ENCODE results near the gene LIMD2.
"Not testable (repeated sequence)": the region's sequence is repeated elsewhere in the genome, so short reads cannot be mapped to it uniquely, and the experiment has no call there.

Gene LIMD2

DNA sequence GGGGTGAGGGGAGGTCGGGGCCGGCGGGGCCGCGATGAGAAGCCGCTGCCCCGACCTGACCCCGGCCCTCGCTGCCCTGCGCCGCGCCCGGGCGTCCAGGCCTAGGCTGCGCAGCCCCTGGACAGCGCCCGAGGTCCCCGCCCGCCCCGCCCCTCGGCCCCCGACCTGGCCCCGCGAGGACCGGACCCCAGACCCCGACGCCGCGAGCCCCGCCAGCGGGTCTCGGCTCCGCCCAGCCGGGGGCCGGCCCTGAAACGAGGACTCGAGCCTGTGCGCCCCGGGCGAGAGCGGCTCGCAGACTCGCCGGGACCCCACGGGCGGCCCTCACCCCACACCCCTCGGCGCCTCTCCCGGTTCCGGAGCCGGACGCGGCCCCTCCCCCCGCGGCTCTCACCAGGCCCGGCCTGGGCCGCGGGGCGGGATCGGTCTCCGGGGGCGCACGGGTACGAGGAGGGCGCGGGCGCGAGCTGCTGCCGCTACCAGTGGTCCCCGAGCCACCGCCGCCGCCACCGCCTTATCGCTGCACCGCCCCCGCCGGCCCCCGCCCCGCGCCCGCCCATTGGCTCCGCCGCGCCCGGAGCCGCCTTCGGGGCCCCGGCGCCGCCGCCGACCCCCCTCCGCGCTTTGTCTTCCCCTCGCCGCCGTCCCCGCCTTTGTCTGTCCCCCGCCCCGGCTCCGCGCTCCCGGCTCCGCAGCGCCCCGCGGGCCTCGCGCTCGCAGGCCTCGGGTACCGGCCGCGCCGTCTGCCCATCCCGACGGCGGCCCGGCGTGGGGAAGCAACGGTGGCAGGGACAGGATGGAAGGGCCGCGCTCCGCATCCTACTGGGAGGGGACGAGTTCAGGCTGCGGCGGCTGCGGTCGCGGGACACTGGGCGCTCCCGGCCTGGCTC is at the start of gene LIMD2:
Gene LIMD2, minus strand, starts transcription at position 488 of the 890 bp plus-strand sequence. CDS start 827 bp downstream, outside the sequence.
- DNase-seq, result peak; percentile 59

DNA sequence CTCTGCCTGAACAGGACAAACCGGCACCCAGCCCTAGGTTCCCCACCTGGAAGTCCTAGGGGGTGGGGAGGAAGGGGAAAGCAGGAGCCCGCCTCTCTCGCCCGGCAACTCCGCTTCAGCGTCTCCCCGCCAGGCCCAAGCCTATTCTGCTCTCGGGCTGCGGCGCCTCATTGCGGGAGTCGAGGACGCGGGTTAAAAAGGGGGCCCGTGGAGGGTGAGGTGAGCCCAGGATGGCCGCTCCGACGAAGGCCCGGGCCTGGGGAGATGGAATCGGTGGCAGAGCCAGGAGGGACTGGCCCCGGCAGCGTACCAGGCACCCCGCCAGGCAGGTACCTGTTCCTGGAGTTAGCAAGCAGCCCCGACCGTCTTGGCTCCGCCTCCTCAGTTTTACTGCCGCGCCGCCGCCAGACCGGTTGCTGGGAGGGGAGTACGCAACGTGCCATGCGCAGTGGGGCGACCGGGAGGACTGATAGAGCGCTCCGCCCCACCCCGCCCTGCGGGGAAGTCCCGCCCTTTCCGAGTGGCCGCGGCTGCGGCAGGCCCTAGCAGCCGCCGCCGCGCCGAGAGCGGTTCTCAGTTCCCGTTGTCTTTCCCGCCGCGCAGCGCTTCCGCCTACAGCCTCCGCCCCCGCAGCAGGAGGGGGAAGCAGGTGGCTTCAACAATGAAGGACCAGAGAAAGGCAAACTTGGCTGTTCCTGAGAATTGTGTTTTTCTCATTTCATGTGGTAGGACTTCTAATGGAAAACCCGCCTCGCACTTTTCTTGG is 41.7 kb upstream of the LIMD2 start, which contains the start of gene STRADA:
Gene STRADA, minus strand, starts transcription at position 392 of the 766 bp plus-strand sequence. CDS start 13,430 bp downstream, outside the sequence.
- DNase-seq, result peak; percentile 97

DNA sequence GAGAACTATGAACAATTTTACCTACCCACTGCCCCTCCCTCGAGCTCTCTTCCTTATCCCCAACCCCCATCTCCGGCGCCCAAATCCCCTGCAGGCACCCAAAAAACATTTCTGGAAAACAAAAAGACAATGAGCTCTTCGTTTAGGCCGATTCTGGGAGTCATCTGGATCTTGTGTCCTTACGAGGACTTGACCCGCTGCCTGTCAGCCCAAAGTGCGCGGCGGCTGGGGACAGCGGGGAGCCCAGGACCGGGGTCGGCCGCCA is 41.1 kb upstream of the LIMD2 start:
- DNase-seq, result no peak

DNA sequence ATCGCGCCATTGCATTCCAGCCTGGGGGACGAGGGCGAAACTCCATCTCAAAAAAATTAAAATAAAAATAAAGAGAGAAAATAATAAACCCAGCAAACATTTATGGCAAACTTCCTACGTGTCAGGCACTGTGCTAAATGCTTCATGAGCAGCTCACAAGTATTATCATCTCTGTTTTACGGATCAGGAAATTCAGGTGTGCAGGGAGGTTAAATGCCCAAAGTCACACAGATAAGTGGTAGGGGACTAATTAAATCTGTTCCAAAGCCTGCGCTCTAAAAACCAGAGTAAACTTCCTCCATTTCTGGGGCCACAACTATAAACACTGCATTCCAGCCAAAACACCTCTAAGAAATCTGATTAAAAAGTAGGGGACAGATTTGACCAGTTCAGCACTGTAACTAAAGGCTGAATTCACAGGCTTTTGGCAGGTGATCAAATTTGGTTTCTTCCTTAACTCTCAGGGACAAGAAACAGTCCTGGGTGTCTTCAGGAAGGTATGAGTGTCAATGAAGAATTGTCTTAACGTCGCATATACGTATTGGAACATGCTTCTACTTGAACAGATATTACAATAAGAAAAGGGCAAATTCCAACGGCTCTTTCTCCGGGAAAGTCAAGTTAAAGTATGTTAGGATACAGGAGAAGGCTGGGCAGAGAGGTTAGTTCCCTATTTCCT is 40.7 kb upstream of the LIMD2 start:
- no peak for DNase-seq

DNA sequence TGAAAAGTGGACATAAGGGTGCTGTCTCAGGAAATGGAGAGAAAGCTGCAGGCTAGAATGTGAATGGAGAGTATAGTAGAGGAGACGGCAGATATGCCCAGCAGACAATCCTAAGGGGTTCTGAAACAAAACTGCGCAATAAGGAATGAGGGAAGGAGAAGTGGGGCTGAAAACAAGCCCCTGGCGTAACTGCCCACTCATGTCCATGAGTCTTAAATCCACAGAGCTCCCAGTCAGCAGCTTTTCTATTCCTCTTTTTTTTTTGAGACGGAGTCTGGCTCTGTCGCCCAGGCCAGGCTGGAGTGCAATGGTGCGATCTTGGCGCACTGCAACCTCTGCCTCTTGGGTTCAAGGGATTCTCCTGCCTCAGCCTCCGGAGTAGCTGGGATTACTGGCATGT is 35.8 kb upstream of the LIMD2 start:
- no peak for DNase-seq

DNA sequence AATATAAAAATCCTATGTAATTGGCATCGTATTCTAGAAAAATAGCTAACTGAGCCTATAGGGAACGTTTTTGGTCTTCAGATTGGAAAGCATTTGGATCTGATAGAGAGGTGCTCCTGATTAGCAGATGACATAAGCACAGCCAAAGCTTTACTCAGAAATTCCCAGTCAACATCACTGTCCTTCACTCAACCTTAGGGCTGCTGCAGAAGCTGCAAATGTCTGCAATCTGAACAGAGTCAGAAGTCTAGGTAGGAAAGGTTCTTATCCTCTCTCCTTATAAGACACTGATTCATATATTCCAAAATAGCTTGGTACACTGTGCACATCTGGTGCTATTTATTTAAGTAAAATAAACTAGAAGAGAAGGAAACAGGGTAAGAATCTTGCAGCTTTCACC is 22.5 kb upstream of the LIMD2 start:
- DNase-seq, result no peak

DNA sequence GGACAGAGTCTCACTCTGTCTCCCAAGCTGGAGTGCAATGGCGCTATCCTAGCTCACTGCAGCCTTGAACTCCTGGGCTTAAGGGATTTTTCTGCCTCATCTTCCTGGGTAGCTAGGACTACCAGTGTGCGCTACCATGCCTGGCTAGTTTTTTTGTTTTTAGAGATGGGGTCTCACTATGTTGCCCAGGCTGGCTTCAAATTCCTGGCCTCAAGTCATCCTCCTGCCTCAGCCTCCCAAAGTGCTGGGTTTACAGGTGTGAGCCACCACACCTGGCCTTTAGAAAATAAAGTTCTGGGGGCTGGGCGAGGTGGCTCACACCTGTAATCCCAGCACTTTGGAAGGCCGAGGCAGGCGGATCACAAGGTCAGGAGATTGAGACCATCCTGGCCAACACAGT is 20.3 kb upstream of the LIMD2 start:
- DNase-seq, result not testable (repeated sequence)

DNA sequence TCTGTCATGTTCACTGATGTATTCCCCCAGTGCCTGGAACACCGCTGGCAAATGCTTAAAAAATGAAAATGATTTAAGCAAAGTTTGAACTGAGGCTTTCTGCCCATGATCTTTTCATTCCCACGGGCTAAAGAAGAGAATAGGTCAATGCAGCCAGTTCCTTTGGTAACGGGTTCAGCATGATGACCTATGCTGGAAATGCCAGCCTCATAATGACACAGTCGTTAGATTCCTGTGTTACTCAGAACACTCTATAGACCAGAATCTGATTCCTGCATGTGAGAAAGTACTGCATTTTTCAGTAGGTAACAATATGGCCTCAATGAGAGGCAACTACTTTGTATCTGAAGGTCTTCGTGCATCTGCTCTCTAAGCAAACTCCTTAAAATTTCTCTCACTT is 19.1 kb upstream of the LIMD2 start:
- DNase-seq, result no peak

DNA sequence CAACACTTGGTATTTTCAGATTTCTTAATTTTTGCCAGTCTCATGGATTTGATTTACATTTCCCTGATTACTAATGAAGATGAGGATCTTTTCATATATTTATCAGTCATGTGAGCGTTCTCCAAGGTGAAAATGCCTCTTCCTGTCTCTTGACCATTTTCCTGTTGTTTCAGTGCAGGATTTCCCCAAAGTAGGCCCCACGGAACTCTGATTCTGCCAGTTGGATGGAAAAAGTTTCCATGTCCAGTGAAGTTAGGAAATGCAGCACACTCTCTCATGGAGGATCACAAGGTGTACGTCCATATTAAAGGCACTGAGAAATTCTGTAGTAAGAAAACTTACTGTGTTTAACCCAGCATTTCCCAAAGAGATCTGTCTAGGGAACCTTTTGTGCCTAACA is 16.5 kb upstream of the LIMD2 start:
- no peak for DNase-seq

DNA sequence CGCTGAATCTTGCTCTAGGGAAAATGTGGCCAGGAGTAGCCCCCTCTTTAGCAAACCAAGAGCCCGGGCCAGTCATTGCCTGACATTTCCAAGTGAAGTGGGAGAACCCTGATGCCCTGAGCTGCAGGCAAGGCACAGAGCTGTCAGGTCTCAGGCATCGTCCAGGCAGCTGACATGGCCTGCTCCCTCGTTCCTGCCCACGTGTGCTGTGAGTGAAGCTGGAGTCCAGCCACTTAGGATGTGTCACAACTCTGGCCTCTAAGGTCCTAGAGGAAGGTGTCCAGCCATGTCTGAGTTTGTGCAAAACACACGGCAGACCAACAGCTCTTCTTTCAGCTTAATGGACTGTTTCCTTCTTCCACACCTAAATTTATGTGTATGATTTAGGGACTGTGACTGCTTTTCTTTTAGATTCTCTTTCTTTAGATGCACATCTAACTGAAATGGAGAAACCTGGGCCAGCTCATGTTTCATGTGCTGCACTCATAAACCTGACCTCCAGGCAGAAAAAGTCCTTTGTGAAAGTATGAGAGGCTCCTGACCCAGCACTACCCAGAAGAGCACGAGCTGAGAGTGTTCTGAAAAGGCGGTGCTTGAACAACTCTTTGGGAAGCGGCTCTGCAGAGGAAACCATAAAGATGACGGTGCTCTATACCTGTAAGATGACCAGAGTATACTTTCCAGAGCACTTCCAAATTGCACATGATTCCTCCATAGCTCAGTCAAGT is 14.8 kb upstream of the LIMD2 start:
- no peak for DNase-seq

DNA sequence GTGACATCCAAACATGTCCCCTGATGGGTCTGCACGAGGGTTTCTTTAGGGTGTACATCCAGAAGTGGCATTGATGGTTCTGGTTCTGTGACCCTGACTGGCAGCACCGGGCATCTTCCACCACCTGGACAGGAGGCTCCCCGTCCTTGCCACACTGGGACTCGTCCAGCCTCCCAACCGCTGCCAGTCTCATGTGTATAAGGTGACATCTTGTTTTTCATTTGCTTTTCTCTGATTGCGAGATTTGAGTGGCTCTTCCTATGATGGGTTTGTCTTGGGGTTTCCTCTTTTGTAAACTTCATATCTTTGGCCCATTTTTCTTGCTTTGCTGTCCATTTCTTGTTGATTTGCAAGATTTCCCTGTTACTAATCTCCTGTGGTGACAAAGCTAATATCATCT is 9.2 kb upstream of the LIMD2 start:
- no peak for DNase-seq

DNA sequence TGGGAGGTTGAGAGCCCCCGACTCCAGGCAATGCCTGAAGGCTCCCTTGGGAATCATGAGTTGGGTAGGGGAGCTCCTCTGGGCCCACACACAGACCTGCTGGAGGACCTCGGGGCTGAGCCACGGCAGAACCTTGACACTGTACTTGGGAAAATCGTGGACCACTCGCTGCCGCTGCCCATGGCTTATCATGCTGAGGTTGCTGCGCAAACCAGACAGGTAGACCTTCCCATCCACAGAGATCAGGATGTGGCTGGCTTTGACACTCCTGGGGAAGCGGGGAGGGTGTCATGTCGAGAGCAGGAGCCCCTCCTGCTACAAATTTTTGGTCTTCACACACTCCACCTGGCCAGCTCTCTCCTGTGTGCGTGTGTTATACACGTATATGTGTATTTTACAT is 7.2 kb upstream of the LIMD2 start:
- DNase-seq, result no peak

DNA sequence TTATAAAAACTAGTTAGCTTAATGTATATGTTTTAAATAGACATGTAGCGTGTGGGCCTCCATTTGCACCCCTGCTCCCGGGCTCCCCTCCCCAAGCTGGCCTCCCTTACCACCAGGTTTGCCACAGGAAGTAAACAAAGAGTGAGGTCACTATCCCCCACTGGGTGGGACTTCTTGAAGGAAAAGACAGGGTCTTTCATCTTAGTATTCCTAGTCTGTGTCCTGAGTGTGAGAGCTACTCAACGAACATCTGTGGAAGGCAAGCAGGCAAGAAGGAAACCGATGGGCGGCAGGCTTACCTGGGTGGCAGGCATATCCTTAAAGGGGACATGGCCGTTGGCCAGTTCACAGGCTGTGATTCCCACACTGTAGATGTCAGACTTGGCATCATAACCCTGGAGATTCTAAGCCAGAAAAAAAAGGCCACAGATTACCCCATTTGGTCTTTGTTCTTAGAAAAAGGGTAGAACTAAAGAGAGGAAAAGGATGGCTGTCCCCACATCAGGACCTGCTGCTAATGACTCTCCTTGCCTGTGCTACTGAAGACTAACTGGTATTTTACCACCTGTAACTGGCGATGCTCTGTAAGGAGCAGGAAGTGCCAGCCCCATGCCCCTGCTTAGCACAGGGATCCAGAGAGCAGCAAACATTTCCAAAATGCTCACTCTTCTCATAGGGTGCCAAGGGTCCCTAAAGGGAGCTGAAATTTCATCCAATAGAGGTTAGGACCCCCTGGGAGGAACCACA is 6.6 kb upstream of the LIMD2 start:
- DNase-seq, result no peak

DNA sequence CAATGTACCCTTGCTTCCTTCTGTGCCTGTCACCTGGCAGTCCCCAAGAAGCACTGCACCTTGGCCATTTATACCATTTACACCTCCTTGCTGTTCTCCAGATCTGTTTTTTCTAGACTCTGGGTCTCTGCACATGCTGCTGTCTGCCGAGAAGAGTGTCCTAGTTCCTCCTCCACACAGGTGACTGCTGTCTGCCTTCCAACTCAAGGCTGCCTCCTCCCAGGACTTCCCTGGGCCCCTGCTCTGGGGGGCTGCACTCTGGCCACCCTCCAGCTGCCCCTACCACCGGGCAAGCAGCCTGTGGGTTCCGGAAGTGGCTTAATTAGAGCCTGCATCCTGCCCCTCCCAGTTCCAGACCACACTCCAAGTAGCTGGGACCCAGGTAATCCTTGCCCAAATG is 5.7 kb upstream of the LIMD2 start:
- DNase-seq, result no peak

DNA sequence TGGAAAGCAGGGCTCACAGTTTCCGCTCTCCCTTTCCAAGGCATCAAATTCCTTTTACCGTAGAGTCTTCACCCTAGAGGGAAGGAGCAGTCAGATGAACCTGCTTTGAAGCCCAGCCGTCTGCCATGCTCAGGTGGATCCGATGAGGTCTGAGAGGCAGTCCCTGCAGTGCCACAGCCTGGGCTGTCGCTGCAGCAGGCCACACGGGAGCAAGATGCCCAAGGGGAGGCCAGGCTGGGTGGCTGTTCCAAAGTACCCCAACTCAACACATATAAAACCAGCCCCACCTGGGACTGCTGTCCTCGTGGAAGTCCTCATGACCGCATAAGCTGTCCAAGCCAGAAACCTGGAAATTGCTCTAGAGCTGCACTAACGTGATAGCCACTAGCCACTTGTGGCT is 4.9 kb upstream of the LIMD2 start:
- DNase-seq, result no peak

DNA sequence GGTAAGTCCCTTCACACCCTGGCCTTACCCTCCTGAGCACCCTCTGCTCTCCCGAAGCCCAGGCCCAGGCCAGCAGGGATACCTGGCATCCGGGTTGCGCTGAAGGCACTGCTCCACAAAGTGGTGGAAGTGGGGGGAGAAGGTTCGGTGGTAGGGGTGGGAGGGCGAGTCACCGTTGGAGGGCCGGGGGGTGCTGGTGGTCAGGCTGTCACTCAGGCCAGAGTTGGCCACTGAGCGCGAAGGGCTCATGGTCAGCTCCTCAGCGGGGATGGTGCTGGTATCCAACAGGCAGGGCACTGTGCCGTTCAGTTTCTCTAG is 4.3 kb upstream of the LIMD2 start:
- no peak for DNase-seq

DNA sequence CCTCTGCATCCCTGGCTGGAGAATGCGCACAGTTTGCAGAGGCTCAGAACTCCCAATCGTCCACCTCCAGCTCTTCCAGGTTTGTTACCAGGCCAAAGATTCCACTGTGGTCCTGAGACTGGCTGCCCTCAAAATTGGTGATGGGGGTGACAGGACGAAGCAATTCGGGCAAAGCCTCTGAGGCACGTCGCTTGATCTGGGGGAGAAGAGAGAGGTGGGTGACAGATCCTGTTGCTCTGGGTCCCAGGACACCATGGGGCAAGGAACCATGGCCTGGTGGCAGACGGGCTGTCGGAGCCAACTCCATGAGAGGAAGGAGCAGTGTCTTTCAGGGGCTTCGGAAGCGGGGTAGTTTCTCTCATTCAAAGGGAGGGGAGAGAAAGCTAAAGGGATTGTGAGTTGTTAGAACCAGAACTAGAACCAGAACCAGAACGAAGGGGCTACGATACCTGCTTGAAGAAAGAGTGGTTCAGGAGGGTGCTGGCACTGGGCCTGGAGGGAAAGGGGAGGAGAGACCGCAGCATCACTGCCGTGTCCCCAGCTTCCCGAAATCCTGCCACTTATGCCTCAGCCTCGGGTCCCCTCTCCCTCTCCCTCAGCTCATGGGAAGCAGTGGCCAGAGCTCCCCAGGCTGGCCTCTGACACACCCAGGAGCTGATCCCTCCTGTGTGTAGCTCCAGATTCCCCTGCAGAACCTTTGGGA is 3.8 kb upstream of the LIMD2 start:
- DNase-seq, result no peak

DNA sequence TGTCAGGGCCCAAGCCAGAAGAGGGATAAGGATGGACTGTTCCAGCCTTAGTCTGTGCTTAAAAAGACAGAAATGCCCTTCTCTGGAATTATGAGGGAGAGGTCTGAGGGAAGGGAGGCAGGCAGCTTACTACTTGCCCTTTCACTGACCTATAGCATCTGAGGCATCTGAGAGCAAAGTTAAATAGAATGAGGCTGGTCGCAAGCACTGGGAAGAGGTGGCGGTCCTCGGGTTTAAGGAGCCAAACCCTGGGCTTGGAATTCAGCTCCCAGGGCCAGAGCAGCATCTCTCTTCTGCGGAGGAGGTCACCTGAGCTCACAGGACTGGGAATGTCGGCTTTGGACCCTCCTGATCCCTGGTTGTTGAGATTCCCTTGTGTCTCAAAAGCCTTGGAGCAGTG is 3.1 kb upstream of the LIMD2 start:
- DNase-seq, result no peak

DNA sequence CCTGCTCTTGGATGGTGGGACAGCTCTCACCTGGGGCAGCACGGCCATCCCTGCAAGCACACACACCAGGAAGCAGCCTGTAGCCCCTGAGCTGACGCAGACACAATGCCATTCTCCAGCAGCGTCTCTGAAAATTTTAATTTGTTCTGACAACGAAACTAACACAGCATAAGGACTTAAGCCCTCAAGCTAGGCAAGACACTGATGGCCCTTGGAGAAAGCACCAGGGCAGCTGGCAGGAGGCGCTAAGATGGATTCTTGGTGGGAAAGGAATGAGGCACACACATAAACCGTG is 2.7 kb upstream of the LIMD2 start:
- no peak for DNase-seq

DNA sequence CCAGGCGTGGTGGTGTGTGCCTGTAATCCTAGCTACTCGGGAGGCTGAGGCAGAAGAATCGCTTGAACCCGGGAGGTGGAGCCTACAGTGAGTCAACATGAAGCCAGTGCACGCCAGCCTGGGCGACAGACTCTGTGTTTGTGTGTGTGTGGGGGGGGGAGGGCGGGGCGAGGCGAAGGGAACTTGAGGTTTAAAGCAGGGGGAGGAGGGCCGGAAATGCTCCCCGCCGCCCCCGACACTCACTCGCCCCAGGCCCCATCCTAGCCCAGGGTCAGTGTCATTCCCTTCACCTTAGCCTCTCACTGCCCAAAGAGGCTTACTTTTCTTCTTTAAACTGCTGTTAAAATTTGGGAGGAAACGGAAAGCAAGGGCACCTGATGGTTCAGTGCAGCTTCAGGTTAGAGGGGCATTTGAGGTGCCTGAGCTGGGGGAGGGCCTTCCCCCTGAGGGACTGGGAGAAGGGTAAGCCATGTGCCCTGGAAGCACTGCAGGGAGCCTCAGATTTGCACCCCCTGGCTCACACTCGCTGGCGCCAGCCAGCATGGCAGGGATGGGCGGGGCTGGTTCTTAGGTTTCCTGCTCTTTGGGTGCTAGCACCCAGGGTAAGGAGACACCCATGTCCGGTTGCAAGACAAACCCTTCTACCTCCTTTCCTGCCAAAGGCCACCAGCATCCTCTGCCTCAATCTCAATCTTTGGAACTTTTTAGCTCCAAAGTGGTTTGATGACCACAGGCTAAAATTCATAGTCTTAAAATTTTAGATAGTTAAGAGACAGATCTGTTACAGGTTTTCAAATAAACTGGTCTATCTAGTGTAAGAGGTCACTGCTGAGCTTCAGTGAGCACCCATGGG is 2.2 kb upstream of the LIMD2 start:
- peak; percentile 50 for DNase-seq

DNA sequence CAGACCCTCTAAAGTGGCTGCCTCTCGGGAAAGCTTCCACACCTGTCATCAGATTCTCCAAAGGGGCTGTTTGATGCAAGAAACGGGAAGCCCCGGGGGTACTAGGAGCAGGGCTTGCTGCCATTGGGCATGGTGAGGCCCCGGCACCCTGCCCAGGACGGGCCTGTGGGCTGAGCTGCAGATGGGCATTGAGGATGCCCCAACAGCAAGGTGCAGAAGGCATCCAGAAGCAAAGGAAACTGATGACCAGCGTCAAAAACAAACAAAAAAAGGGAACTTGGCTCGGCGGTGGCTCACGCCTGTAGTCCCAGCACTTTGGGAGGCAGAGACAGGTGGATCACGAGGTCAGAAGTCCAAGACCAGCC is 1.5 kb upstream of the LIMD2 start:
- no peak for DNase-seq

Measured in DMS153 (cell line).